Chondrocyte (in vitro differentiated cells): ENCODE measurements around the gene LDLRAD4. TPM values are rescaled to one million over a fixed set of nuclear protein-coding genes. Genes with fewer than 3 reads are reported as not detected.
"Not testable (repeated sequence)": the region's sequence is repeated elsewhere in the genome, so short reads cannot be mapped to it uniquely, and the experiment has no call there.

Experiments
- DNase-seq: peaks from one replicate; pipeline ENCODE4 v3.0.0; 2021; ENCODE audit warnings: mixed read lengths, low spot score
- H3K27ac Mint-ChIP-seq: one replicate; pipeline ENCODE4 v1.8.0; 2021; ENCODE audit warnings: mild to moderate bottlenecking, moderate library complexity, mixed read lengths; ENCODE audit not compliant: unreplicated experiment
- H3K27me3 Mint-ChIP-seq: 2 replicates; pipeline ENCODE4 v1.8.0; 2021; ENCODE audit warnings: low read depth, mixed read lengths
- H3K36me3 Mint-ChIP-seq: 2 replicates; pipeline ENCODE4 v1.8.0; 2021; ENCODE audit warnings: low read depth, mixed read lengths
- H3K4me1 Mint-ChIP-seq: 2 replicates; pipeline ENCODE4 v1.8.0; 2021; ENCODE audit warnings: low read depth, mild to moderate bottlenecking, mixed read lengths
- H3K4me3 Mint-ChIP-seq: one replicate; pipeline ENCODE4 v1.8.0; 2021; ENCODE audit warnings: mild to moderate bottlenecking, moderate library complexity, mixed read lengths; ENCODE audit not compliant: unreplicated experiment
- H3K9me3 Mint-ChIP-seq: 2 replicates; pipeline ENCODE4 v1.8.0; 2021; ENCODE audit warnings: low read depth, mixed read lengths
- microRNA-seq: library from miRNA; unstranded; fragments of <30 nt; microRNA quantifications from one replicate; pipeline ENCODE4 v1.2.0, GENCODE V29; 2020; ENCODE audit warnings: borderline number of aligned reads
- total RNA-seq: library from RNA; stranded (reverse); gene quantifications from 3 replicates; pipeline ENCODE4 v1.2.1, GENCODE V29; 2021
- TF ChIP-seq, protein P1 (sequence below): fragments of 200-600 bp; sonication (generic); IDR thresholded peaks from 2 replicates; pipeline ENCODE4 v1.5.0; 2021; ENCODE audit warnings: antibody characterized with exemption, mild to moderate bottlenecking, moderate library complexity

Gene LDLRAD4
- total RNA-seq, 1 donor from 2014 or later, result 80.5 TPM

DNA sequence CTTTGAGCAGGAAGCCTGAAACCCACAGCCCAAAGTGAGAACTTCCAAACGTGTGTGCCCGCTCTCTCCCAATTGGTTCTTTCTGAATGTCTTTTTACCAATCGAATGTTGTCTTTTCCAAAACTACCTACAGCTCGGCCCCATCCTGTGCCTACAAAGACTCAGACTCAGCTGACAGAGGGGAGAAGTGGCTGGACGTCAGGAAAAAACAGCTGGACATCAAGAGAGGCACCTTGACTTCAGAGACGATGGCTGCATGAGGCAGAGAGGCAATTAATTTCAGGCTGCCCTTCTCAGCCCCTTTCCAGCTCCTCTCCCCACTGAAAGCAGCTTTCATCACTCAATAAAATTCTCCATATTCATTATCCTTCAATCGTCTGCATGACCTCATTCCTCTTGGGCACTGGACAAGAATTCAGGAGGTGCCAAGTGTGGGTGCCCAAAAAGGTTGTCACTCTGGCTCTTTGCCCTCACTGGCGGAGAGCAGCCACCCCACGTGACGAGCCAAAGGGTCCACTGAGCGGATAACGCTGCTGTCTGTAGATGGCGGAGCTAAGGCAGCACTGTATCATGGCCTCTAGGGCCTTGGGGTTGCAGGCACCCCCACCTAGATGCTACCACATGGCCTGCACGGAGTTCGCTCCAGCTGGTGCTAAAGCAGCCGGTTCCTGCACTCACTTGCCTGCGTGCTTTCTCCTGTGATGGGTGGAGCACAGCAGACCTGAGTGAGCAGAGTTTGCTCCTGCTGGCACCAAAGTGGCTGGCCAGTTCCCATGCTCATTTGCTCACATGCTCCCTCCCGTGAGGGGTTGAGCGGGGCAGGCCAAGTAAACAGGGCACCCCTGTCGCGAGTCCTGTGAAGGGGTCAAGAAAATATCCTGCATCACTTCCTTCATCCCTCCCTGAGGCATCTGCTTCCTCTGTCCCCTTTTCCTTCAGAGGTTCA lies 469.9 kb downstream of the LDLRAD4 start:
- Mint-ChIP-seq H3K4me1 (peaks cover 27% of the 10 kb centered on the region), H3K4me3 (no peak overlapping the region), H3K9me3 (peaks cover 11% of the 10 kb centered on the region), H3K27ac (no peak overlapping the region), H3K27me3 (no peaks in the 10 kb centered on the region), H3K36me3 (peaks cover 2% of the 10 kb centered on the region)
- TF ChIP-seq, protein P1, sequence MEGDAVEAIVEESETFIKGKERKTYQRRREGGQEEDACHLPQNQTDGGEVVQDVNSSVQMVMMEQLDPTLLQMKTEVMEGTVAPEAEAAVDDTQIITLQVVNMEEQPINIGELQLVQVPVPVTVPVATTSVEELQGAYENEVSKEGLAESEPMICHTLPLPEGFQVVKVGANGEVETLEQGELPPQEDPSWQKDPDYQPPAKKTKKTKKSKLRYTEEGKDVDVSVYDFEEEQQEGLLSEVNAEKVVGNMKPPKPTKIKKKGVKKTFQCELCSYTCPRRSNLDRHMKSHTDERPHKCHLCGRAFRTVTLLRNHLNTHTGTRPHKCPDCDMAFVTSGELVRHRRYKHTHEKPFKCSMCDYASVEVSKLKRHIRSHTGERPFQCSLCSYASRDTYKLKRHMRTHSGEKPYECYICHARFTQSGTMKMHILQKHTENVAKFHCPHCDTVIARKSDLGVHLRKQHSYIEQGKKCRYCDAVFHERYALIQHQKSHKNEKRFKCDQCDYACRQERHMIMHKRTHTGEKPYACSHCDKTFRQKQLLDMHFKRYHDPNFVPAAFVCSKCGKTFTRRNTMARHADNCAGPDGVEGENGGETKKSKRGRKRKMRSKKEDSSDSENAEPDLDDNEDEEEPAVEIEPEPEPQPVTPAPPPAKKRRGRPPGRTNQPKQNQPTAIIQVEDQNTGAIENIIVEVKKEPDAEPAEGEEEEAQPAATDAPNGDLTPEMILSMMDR, result no peak
- no peak for DNase-seq

DNA sequence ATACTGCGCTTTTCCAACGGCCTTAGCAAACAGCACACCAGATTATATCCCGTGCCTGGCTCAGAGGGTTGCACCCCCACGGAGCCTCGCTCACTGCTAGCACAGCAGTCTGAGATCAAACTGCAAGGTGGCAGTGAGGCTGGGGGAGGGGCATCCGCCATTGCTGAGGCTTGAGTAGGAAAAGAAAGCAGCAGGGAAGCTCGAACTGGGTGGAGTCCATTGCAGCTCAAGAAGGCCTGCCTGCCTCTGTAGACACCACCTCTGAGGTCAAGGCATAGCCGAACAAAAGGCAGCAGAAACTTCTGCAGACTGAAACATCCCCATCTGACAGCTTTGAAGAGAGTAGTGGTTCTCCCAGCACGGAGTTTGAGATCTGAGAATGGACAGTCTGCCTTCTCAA lies 471.5 kb downstream of the LDLRAD4 start:
- DNase-seq, H3K36me3 Mint-ChIP-seq, H3K4me3 Mint-ChIP-seq, H3K27me3 Mint-ChIP-seq, H3K27ac Mint-ChIP-seq: not testable (repeated sequence)
- Mint-ChIP-seq H3K4me1 (peaks cover 17% of the 10 kb centered on the region), H3K9me3 (peaks cover 11% of the 10 kb centered on the region)

DNA sequence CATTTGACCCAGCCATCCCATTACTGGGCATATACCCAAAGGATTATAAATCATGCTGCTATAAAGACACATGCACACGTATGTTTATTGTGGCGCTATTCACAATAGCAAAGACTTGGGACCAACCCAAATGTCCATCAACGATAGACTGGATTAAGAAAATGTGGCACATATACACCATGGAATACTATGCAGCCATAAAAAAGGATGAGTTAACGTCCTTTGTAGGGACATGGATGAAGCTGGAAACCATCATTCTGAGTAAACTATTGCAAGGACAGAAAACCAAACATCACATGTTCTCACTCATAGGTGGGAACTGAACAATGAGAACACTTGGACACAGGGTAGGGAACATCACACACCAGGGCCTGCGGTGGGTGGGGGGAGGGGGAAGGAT lies 476.8 kb downstream of the LDLRAD4 start:
- not testable (repeated sequence) for H3K36me3 Mint-ChIP-seq, H3K27ac Mint-ChIP-seq, DNase-seq, H3K27me3 Mint-ChIP-seq, H3K4me3 Mint-ChIP-seq, H3K4me1 Mint-ChIP-seq
- H3K9me3 Mint-ChIP-seq, result peaks cover 13% of the 10 kb centered on the region

DNA sequence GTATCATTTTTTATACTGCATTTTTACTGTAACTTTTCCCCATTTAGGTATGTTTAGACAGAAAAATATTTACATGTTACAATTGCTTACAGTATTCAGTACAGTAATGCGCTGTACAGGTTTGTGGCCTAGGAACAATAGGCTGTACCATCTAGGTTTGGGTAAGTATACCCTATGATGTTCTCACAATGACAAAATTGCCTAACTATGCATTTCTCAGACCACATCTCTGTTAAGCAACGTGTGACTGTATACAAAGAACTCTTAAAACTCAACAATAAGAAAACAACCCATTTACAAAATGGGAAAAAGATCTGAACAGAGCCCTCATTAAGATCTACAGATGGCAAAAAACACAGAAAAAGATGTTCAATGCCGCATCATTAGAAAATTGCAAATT lies 478.4 kb downstream of the LDLRAD4 start:
- Mint-ChIP-seq H3K36me3 (peaks cover 2% of the 10 kb centered on the region), H3K4me1 (no peaks in the 10 kb centered on the region), H3K27ac (no peak overlapping the region), H3K9me3 (peaks cover 11% of the 10 kb centered on the region), H3K27me3 (no peaks in the 10 kb centered on the region), H3K4me3 (no peak overlapping the region)
- TF ChIP-seq, protein P1, result no peak
- no peak for DNase-seq

DNA sequence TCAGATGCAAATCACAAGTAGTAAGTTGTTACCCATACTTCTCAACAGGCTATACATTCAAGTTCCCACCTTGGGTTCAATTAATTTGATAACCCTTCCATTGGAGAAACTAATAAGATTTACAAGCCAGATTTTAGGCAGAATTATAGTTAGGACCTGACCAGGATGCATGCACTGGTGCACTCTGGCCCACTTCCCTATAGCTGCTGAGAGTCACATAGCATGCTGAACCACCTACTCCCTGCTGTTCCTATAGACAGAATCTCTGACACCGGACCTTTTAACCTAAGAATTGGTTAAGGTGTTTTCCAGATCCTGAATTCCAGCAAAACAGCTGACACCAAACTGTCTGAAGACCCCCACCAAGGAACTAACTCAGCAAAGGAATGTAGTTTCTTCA lies 481.6 kb downstream of the LDLRAD4 start:
- Mint-ChIP-seq H3K27ac (no peak overlapping the region), H3K9me3 (peaks cover 18% of the 10 kb centered on the region), H3K27me3 (no peaks in the 10 kb centered on the region), H3K36me3 (peaks cover 2% of the 10 kb centered on the region), H3K4me1 (no peaks in the 10 kb centered on the region), H3K4me3 (no peak overlapping the region)
- DNase-seq, result no peak
- TF ChIP-seq, protein P1, result no peak

Small RNAs within 50 kb of the gene (microRNA-seq; reads per million reads assigned to microRNA genes)
- gene MIR4526 (not detected), gene MIR5190 (not detected)

Other genes with a start within 250 kb of the LDLRAD4 start
- gene CEP192, start 227.4 kb upstream of the LDLRAD4 start, total RNA-seq, result 14.7 to 22.9 TPM (median 16.8 TPM) in 3 replicates